Daoy (cell line): ENCODE data around the gene LCK. TPM values are rescaled to one million over a fixed set of nuclear protein-coding genes. Genes with fewer than 3 reads are reported as not detected.
"Not testable (repeated sequence)": the region's sequence is repeated elsewhere in the genome, so short reads cannot be mapped to it uniquely, and the experiment has no call there.

Experiments
- DNase-seq: peaks from one replicate; pipeline ENCODE4 v3.0.0-alpha.2; 2015; ENCODE audit warnings: low read depth
- total RNA-seq: library from RNA; depleted of rRNA; stranded (reverse); fragments of >200 nt; shearing (Covaris generic); gene quantifications from 2 replicates; pipeline ENCODE4 v1.2.3, GENCODE V29; 2014

Gene LCK
- total RNA-seq, 1 experiment from 2014 or later, result 0.06 TPM

DNA sequence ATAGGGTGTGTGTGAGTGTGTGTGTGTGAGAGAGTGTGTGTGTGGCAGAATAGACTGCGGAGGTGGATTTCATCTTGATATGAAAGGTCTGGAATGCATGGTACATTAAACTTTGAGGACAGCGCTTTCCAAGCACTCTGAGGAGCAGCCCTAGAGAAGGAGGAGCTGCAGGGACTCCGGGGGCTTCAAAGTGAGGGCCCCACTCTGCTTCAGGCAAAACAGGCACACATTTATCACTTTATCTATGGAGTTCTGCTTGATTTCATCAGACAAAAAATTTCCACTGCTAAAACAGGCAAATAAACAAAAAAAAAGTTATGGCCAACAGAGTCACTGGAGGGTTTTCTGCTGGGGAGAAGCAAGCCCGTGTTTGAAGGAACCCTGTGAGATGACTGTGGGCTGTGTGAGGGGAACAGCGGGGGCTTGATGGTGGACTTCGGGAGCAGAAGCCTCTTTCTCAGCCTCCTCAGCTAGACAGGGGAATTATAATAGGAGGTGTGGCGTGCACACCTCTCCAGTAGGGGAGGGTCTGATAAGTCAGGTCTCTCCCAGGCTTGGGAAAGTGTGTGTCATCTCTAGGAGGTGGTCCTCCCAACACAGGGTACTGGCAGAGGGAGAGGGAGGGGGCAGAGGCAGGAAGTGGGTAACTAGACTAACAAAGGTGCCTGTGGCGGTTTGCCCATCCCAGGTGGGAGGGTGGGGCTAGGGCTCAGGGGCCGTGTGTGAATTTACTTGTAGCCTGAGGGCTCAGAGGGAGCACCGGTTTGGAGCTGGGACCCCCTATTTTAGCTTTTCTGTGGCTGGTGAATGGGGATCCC lies 22.5 kb downstream of the LCK start:
- peak; percentile 86 for DNase-seq

GRCh38 chr1:32274646-32275340 lies 23.7 kb downstream of the LCK start:
- DNase-seq, result no peak

- no peak for DNase-seq
These were observed 24.4 kb downstream of the LCK start for GRCh38 chr1:32275424-32275823.

DNA sequence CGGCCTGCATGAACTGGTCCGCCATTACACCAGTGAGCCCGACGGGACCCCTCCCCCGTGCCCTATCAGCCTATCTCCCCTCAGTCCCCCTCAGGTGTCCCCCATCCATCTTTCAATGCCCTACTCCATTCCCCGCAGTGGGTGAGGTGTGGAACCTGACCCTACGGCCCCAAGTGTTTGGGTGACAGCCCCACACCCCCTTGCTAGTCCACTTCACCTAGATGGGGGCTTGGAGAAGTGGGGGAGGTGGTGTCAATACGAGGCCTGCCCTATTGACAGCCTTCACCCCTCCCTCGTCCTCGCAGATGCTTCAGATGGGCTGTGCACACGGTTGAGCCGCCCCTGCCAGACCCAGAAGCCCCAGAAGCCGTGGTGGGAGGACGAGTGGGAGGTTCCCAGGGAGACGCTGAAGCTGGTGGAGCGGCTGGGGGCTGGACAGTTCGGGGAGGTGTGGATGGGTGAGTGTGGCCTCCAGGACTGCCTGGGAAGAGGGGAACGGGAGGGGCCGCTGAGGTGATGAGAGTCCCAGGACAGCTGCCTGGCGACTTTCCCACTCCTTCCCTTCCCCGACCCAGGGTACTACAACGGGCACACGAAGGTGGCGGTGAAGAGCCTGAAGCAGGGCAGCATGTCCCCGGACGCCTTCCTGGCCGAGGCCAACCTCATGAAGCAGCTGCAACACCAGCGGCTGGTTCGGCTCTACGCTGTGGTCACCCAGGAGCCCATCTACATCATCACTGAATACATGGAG lies 25.1 kb downstream of the LCK start:
- DNase-seq, result no peak

DNA sequence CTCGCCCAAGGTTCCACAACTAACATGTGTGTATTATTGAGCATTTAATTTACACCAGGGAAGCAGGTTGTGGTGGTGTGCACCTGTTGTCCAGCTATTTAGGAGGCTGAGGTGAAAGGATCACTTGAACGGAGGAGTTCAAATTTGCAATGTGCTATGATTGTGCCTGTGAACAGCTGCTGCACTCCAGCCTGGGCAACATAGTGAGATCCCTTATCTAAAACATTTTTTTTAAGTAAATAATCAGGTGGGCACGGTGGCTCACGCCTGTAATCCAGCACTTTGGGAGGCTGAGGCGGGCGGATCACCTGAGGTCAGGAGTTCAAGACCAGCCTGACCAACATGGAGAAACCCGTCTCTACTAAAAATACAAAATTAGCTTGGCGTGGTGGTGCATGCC lies 33.7 kb downstream of the LCK start:
- DNase-seq, result not testable (repeated sequence)

- no peak for DNase-seq
These were observed 34.6 kb downstream of the LCK start for GRCh38 chr1:32285658-32286057.

DNA sequence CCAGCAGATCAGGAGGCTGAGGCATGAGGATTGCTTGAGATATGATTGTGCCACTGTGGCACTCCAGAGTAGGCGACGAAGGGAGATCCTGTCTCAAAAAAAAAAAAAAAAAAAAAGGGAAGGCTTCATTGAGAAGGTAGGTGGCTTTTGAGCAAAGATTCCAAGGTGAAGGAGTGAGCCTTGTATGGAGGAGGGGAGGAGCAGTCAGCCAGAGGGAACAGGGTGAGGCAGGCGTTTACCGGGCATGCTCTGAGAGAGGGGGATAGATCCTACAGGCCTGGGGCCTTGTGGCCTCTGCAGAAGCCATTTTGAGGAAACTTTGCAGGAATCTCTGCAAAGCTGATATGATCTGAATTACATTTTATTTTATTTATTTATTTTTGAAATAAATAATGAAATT lies 35.7 kb downstream of the LCK start:
- DNase-seq, result no peak

GRCh38 chr1:32289256-32289655 lies 38.2 kb downstream of the LCK start:
- DNase-seq, result no peak

DNA sequence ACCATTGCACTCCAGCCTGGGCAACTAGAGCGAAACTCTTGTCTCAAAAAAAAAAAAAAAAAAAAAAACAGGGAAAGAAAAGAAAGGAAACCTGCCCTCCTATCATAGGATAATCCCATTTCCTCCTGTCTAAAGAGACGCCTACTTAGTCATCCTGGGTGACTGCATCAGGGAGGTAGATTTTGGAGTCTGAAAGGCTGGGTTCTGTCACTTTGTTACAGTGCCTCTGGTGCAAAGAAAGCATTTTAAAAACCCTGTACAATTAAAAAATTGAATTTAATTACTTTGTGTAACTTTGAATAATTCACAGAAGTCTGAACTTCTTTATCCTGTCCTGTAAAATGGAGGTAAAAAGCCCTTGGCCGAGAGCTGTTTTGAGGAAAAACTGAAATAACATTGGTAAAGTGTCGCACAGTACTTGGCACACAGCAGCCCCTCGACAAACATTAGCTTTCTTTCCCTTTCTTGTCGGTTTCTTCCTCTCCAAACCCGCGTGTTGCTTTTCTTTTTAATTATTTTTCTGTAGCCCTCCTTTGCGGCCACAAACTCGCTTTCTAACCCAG lies 40.2 kb downstream of the LCK start:
- peak; percentile 76 for DNase-seq

DNA sequence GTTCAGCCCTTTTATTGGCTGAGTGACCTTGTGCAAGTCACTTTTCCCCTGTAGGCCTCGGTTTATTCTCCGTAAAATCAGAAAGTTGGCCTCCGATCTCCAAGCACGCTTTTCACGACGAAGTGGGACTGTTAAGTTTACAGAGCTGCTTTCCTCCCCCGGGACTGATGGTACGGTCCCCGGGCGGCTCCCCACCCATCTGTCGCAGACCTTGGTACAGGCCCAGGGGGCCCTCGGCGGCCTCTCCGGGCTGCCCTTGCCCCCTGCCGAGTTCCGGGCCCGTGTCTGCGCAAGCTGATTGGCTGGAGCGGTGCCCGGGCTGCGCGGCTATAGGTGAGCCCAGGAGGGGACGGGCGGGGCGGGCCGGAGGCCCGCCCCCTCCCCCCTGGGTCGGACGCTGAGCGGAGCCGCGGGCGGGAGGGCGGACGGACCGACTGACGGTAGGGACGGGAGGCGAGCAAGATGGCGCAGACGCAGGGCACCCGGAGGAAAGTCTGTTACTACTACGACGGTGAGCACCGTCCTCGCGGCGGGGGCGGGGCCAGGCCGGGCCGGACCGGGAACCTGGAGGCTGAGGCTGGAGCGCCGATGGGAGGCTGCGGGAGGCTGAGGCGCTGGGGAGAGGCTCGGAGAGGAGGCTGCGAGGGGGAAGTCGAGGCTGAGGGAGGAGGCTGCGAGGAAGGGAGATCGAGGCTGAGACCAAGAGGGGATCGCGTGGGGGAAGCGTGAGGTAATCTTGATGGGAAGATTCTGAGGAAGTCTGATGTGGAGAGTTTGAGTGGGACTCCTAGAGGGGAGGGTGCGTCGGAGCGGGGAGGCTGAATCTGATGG lies 40.9 kb downstream of the LCK start, which contains the start of gene HDAC1:
TSS of gene HDAC1 (plus strand) at position 376 of the 831 bp plus-strand sequence. CDS start at position 463, 87 bp downstream.
- DNase-seq, result peak; percentile 98

- not testable (repeated sequence) for DNase-seq
These were observed 47.1 kb downstream of the LCK start for GRCh38 chr1:32298211-32298610.

- DNase-seq, result no peak
These were observed 48.3 kb downstream of the LCK start for GRCh38 chr1:32299327-32299726.

DNA sequence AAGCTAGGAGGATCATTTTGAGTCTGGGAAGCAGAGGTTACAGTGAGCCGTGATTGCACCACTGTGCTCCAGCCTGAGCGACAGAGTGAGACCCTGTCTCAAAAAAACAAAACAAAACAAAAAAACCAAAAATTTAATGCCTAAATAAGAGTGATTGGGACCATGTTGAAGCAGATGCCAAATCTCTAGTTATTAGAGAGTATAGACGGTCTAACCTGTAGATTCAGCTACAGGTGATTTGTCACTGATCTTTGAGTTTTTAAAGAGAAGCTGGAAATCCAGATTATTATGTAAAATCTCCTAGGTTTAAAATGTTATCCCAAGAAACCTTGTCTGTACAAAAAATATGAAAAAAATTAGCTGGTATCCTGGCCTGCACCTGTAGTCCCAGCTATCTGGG lies 52.3 kb downstream of the LCK start:
- DNase-seq, result no peak

DNA sequence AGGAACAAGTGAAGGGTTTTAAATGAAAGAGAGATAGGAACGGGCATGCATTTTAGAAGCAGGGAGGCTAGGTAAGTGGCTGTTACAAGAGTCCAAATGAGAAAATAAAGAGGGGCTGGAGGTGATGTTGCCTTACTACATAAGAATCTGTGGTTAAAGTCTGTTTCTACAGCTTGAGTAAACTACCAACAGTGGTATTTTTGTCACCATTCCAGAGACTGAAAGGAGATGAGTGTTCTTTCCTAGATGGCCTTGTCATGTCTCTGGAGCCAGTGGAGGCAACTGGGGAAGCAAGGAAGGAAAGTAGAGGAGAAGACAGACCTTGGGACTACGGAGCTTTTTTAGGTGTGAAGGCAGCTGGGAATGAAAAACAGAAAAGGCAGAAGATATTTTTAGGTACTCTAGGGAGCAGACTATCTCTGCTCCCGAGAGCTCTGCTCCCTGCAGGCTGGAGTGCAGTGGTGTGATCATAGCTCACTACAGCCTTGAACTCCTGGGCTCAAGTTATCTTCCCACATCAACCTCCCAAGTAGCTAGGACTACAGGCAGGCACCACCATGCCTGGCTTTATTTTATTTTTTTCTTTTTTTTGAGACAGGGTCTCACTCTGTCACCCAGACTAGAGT lies 53.0 kb downstream of the LCK start:
- DNase-seq, result no peak

DNA sequence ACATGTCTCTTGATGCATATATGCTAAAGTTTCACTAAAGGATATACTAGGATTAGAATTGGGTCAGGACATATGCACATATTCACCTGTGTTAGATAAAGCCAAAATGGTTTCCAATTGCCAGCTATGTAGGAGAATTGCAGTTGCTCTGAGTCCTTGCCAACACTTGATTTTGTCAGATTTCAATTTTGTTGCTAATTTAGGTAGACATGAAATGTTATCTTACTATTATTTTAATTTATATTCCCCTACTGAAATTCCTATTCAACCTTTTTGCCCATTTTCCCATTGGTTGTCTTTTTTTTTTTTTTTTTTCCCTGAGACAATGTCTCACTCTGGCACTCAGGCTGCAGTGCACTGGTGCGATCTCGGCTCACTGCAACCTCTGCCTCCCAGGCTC lies 54.2 kb downstream of the LCK start:
- DNase-seq, result no peak

DNA sequence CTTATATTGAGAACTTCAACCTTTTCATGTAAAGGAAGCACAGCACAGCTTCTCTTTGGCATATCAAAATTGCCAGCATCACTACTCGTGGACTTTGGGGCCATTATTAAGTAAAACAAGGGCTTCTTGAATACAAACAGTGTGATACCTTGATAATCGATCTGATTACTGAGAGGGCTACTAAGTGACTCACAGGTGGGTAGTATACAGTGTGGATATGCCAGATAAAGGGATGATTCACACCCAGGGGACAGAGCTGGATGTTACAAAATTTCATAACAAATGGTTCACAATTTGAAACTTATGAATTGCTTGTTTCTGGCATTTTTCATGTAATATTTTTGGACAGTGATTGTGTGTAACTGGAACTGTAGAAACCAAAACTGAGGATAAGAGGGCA lies 56.3 kb downstream of the LCK start:
- DNase-seq, result no peak

DNA sequence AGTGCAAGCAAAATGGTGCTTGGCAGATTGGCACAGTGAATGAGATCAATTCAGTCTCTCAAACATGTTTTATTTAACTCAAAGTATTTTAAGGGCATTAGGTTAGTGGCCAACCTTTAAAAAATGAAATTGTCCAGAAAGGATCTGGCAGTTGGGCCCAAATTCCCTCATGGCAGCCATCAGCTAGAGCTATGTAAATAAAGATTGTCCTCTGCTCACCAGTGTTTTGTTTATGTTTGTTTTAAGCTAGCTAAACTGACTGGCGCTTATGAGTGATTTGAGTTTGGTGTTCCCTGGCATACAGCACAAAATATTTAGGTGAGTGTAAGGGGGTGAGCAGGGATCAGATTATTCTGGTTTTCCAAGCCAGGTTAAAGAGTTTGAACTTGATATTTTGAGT lies 58.9 kb downstream of the LCK start:
- DNase-seq, result no peak

DNA sequence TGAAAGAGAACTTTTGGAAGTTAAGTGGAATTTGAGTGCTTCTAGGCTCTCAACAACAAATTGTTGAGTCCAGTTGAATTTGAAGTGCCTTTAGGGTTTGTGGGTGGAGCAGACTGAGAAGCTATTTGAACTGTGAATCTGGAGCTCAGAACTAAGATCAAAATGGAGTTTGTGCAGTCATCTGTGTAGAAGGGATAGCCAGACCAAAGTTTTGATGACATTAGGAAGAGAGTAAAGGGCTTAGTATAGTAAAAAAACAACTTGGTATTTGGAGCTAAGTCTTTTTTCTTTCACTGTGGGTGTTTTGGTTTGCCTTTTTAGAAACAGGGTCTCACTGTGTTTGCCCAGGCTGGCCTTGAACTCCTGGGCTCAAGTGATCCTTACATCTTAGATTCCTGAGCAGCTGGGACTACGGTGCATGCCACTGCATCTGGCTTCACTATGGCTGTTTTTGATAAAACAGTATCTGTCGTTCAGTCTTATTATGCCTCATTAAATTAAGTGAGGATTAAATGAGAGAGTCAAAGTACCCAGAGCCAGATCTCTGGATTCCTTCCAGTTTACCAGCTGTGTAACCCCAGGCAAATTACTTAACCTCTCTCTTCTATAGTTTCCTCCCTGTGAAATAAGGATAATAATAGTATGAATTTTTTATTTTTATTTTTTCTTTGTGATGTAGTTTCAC lies 60.8 kb downstream of the LCK start:
- no peak for DNase-seq

DNA sequence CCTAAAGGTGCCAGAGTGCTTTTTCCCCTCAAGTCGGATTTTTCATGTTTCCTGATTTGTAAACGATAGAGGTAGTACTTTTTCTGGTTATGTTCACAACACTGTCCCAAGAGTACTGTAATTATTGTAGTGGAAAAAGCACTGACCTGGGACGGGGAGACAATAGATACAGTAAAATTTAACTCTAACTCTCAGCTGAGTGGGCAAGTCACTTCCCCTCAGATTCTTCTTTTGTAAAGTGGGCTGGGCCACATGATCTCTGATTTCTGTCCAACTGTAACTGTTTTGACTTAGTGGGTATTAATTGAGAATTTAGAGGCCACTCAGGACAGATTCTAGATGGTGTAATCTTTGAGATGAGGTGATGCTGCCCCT lies 65.8 kb downstream of the LCK start:
- no peak for DNase-seq
